Measurements from ENCODE around the gene HSD17B7.
A peak's percentile ranks its signal among the peaks of the same experiment; 100 is the strongest.
"Not testable (repeated sequence)": the region's sequence is repeated elsewhere in the genome, so short reads cannot be mapped to it uniquely, and the experiment has no call there.

The HSD17B7 gene

DNA sequence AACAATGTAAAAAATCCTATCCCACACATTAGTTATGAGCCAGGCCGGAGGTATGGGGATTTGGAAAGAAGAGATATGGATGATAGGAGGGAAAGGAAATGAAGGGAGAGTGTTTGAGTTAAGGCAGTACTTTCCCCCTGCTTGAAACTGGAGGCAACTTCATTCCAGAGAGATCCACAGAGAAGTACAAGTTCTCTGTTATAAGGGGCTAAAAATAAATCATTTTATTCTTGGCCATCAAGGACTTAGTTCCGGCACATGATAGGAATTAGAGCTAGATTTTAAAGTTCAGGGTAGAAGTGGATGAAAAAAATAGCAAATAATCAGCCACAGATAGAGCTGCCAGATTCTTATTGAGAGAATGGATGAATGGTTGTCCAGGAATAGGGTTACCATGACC lies 27.6 kb downstream of the HSD17B7 start:
- not testable (repeated sequence) for DNase-seq

DNA sequence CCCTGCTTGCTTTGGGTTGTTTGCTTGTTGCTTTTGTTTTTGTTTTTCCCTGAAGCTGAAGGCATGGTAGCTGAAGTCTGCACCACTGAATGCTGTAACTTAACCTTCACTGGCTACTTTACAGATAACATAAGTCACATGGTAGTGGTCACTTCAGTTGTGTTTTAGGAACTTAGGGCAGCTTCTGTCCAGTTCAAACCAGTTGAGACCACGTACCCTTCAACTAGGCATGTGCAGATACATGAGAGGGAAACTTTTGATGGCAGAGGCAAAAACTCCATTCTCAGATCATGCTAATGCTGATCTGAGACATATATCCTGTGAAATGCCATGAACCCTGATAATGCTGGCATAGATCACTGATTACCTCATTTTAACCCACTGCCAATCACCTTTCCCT lies 28.2 kb downstream of the HSD17B7 start:
- DNase-seq: not testable (repeated sequence)

DNA sequence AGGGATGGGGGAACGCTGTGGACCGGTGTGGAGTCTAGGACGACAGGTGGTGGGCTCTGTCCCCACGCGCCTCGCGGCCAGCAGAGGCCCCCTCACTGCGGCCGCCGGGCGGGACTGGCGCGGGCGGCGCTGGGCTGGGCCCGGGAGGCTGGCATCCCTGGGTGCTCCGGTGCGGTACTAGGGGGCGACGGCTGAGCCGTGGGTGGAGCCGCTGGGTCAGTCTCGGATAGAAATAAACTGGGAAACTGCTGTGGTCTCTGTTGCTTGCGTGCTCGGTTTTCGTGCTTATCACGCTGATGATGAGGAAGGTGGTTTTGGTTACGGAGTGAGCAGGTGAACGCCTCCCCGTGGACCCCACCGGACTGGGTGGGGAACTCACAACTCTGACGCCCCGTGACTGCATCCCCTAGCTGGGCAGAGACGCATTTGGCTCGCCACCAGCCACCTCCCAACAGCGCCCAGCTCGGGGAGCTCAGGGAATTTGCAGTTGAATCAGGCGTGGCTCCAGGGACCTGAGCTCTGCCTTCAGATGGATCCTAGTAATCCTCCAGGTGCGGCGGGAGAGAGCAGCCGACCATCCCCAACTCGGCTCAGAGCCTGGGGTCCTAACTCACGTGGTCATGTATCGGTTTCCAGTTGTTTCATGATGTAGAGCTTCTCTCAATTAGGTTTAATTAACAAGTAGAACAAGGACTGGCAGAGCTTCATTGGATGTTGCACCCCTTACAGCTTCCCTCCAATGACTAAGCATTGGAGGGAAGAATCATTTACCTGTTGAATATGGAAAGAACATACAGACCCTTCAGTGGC lies 32.1 kb downstream of the HSD17B7 start:
- no peak for DNase-seq

DNA sequence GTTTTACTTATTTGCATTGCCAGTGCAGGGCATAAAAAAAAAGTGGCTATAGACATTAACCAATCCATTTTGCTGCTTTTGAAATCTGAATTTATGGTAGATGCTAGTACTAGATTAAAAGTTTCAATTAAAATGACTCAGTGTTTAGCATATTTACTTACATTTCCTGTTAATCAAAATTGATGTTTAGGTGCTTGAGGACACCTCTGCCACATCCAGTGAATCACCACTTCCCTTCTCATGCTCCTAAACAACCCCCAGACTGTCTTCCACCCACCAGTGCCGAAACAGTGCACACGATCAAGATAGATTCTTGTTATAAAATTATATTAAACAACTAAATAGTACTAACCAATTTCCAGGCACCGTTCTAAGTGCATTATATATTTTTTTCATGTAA lies 32.7 kb downstream of the HSD17B7 start:
- no peak for DNase-seq

DNA sequence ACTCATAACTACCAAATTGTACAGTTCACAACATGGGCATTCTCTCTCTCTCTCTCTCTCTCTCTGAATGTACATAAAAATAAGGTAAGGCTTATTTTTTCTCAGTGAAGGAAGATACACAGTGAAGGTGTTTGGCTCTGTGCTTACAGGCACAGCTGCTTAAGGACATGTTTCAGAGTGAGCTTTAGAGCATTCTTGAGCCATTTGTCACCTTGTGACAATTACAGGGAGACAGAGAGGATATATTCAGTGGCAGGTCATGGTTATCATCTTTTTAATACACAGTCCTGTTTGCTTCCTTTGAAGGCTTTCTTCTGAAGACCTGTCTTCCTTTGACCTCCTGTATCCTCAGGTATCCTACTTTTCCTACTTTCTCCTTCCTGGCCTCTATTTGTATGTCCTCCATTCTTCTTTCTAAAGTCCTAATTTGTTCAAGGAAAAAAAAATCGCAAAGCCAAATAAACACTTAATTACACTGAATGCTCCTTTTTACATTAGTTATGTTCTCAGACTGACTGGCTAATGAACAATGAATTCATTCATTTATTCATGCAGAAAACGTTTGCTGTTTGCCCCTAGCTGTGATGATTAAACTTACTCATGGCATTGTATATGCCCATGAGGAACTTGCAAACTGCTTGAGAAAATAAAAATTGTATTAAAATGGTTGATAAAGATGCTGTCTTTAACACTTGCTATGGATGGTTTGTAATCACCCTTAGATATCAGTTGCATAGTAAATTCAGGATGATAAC lies 33.4 kb downstream of the HSD17B7 start:
- DNase-seq: no peak

DNA sequence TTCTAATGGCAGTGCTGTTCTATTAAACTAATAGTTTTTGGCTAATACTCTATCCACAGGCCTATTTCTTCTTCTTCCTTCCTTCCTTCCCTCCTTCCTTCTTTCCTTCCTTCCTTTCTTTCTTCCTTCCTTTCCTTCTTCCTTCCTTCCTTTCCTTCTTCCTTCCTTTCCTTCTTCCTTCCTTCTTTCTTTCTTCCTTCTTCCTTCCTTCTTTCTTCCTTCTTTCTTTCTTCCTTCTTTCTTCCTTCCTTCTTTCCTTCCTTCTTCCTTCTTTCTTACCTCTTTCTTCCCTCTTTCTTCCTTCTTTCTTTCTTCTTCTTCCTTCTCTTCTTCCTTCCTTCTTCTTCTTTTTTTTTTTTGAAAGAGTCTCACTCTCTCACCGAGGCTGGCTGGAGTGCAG lies 38.8 kb downstream of the HSD17B7 start:
- DNase-seq: no peak

DNA sequence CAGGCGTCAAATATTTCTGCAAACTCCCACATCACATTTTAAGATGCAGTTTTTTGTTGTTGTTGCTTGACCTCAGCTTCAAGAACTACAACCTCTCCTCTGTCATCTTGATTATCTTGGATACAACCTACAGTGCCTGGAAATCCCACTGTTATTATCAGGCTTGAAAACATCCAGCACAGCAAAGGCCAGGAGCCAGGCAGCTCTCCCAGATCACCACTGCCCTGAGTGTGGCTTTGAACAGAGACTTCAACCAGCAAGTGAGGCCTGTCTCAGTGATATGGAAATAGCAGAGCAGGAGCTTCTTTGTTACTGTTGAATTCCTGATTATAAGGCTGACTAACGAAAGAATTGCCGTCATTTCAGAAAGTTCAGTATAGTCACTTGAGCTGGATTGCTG lies 42.0 kb downstream of the HSD17B7 start:
- no peak for DNase-seq

DNA sequence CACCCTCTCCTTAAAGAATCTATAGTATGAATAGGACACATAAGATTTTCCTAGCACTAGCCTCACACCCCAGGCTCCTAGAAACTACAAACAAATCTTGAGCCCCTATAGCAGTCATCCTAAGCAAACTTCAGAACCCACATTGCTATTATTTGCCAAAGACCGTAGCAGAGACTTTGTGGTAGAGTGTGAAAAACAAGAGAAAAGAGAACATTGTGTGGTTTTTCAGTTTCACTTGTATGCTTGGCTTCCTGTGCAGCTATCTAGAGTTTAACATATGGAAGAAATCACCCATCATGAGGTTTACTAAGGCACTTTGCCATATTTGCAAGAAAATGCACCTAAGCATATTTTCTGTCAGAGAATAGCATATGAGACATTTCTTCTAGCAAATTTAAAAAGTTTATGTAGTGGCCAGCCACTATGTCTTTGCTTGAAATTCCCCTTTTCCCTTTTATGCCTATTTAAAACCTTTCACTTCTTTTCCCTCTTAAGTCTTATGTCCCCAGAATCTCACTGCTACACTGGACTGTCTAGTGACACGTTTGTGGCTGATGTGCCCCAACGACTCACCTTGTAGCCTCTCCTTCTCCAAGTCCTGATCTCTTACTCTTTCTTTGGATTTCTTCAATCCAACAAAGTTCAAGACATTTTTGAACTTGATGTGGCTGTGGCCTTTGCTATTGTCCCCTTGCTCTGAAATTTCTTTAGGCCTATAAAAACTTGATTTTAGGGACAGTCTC lies 44.8 kb downstream of the HSD17B7 start:
- no peak for DNase-seq

DNA sequence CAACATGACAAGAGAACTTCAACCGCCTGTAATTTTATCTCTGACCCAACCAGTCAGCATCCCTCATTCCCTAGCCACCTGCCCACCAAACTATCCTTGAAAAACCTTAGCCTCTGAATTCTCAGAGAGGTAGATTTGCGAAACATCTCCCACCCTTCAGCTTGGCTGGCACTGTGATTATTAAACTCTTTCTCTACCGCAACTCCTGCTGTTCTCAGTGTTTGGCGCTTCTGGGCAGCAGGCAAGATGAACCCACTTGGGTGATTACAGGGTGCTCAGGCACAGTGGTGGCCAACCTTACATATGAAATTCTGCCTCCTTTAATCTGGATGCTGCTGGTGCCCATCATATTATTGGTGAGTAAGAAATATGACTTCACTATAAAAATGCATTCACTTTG lies 48.4 kb downstream of the HSD17B7 start:
- no peak for DNase-seq

DNA sequence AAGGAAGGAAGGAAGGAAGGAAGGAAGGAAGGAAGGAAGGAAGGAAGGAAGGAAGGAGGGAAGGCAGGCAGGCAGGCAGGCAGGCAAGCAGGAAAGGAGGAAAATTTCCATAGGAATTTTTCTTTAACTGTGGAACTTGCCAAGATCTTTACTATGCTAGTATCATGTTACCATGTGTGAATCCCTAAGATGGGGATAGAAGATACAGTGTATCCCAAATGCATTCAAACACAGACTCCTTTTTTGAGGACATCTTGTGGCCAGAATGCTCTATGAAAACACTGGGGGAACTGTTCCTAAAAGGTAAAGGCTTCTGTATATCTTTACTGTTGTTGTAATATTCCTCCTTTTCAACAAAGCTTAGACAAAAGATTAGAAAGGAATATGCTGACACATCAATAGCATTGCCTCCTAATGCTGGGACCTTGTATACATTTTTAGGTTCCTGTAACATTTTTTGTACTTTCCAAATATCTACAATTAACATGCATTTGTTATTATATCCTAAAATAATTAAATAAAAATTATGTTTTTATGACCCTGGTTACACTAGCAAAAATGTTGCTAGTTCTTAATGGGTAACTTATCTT lies 49.8 kb downstream of the HSD17B7 start:
- no peak for DNase-seq

DNA sequence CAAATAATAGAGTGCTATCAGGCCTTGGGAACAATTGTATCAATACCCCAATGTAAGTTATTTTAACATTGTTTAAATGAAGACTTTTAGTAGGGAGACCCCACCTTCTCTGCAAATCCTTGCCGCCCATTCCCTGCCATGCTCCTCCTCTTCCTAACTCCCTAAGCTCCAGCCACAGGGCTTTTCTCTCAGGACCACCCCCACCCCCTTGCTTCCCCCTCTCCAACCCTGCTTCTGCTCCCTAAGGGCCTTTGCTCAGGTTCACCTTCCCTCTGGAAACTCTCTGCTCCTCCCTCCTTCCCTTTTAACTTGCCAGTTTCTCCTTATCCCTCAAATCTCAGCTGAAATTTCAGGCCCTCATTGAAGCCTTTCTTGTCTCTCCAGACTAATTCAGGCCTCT lies 53.7 kb downstream of the HSD17B7 start:
- DNase-seq: no peak

DNA sequence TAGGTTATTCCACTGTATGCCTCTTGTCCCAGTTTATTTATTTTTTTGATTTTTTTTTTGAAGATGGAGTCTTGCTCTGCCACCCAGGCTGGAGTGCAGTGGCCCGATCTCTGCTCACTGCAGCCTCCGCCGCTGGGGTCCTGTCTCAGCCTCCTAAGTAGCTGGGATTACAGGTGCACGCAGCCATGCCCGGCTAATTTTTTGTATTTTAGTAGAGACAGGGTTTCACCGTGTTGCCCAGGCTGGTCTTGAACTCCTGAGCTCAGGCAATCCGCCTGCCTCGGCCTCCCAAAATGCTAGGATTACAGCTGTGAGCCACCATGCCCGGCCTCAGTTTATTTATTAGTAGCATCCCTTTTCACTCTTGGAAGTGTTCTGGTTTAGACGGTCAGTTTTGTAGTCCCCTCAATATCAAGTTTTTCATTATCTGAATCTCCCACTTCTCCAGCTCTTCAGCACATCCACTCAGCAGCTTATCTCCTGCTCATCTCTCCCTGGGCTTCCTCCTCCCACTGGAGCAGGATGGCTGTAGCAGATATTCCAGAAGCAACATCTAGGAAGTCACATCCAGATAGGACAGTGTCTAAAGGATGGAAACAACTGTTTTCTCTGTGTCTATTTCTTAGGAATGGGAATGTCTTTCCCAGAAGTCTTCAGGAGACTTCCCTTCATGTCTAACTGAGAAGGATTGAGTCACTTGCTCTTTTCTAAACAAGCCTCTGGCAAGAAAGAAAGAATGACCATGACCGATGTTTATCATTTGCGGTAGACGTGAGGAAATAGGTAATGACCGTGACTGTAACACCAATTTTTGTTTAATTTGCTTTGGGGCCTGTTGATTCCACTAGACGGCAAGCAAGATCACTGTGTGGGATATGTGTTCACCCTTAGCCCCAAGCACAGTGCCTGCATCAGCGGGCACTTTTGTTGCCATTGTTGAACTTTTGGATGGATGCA lies 56.0 kb downstream of the HSD17B7 start:
- no peak for DNase-seq

DNA sequence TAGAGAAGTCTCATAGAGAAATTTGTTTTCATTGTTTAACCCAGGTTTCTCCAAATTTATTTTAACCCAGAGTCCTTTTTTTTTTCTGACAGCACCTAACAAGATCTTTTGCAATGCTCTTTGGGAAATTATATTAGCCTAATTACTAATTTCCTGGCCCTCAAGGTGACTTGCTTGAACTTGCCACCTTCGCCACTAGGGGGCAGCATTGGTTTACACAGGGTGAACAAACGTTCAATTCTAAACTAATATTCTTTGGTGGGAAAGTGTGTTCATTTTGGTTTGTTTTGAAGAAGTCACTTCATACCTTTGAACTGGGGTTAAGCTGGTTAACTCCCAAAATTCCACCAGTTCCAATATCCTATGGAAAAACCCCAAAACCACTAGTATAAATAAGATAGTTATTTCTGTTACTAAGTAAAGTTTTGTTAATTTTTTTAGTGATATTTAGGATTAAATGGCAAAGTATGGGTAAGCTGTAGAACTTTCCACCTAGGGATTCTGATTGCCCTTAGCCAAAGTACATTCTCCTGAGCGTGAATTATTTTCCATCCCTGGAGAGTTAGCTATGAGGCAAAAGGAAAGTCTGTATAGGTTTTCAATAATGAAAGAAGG lies 57.4 kb downstream of the HSD17B7 start:
- peak; percentile 31 for DNase-seq

DNA sequence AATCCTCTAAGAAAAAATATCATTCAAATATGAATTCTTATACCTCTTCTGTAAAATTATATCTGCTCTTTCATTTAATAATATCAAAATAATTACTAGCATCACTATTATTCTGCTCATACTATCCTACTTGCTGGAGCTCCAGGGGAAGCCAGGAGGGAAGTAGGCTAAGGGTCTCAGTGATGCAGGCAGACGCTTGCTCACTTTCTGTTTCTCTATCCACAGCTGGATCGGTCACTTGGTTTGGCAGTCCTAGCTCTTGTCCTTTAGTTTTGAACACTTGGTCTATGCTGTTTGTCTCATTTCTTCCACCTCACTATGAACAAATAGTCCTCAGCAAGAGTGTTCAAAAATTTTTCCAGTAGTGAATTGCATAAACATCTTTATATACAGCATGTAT lies 59.2 kb downstream of the HSD17B7 start:
- no peak for DNase-seq

DNA sequence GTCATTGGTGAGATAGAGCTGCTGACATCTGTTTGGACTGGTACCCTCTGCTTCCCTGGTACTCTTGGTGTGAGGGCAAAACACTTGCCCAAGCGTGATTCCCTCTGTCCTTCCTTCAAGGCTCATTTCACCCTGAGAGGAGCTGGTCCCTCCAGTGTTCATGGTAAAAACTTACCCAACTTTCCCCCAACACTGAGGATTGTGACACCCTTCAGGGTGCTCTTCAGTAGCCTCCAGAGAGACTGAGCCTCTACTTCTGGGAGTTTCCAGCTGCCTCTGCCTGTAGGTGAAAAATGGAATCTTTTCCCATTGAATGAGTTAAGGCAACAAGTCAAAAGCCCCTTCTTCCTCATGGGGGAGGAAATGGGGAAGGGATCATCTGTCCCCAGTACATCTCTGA lies 60.8 kb downstream of the HSD17B7 start:
- DNase-seq: no peak

DNA sequence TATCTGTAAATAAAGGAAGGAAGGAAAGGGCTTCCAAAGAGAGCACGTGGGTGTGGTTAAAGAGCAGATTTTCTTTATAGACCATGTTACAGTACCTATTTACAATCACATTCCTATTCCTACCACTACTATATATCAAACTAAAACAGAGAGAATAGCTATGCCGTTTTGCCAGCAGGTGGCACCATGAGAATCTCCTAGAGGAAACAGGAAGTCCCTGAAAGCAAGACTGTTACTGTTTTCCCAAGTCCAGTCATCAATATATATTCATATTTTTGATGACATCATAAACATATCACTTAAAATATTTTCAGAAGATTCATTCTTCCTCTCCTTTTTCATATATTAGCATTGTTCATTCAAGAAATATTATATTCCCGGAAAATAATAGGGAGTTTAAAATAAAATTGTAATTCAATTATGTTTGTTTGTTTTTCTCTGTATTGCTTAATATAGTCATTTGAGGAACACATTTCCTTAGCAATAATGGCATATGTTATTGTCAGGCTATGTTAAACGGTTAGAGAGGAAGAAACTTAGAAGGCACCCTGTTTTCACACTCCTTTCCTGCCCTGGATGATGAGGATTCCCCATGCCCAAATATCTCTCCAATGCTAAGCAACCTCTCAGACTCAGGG lies 63.9 kb downstream of the HSD17B7 start:
- peak; percentile 49 for DNase-seq

DNA sequence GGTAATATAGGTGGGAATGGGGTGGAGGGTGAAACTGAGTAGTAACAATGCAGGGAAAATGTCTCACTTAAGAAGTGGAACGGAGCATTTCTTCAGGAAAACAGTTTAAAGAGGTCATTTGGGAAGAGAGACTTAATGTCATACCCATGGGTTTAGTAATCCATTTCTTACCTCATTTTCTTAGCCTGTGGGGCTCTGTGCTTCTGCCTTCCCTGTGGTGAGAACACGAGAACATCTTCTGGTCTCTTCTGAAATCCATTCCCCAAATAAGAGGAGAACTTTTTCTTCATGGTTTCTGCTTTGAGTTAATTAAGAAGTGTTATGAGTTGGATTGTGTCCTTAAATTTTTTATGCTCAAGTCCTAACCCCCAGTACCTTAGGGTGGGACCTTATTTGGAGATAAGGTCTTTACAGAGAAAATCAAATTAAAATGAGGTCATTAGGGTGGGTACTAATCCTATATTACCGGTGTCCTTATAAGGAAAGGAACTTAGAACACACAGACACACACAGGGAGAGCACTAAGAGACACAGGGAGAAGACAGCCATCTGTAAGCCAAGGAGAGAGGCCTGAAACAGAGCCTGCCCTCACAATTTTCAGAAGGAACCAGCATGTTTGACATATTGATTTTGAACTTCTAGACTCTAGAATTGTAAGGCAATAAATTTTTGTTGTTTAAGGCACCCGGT lies 65.1 kb downstream of the HSD17B7 start:
- DNase-seq: no peak

DNA sequence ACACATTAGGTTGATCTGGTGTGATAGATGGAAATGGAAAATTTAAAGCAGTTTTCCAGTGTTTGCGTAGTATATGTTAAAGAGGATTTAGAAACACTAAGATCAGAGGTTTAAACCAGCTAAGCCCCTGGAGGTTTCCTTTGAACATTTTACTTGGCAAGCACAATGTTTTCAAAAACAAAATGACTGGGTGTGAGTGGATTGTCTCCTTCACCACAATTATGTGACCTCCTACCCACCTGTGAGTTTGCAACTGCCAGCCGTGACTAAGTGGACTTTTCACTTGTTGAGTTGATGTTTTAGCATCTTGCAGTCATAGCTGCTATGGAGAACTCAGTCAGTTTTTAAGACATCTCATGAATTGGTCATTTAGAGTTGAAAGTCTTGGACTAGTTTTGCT lies 65.8 kb downstream of the HSD17B7 start:
- DNase-seq: no peak

DNA sequence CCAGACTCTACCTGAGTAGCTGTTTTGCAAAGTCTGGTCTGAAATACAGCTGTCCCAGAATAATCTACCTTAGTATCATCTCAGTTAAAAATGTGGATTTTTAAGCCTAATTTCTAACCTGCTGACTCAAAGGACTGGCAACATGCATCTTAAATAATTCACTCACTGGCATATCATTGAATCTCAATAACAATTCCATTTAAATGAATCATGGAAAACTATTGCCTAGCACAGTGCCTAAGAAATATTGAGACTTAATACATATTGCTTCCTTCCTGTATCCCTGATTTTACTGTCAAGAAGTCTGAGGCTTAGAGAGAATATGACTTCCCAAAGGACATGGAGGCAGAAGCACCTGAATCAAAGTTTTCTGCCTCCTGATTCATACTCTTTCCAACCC lies 67.3 kb downstream of the HSD17B7 start:
- DNase-seq: no peak

DNA sequence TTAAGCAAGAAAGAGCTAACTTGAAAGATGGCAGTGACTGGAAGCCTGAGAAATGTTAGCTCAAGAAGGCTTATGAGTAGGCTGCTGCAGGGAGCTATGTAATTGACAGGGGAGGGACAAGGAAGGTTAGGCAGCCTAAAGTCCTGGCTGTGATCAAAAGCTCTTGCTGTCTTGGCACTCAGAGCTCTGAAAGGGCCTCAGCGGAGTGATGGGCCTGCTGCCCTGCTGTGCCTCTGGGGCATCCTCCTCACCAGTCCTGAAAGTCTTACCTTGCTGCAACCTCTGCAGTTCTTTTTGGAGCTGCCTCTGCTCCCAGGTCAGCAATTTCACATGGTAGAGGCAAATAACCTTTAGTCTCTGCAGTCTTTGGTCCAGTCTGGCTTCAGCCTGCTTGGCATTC lies 68.7 kb downstream of the HSD17B7 start:
- no peak for DNase-seq

DNA sequence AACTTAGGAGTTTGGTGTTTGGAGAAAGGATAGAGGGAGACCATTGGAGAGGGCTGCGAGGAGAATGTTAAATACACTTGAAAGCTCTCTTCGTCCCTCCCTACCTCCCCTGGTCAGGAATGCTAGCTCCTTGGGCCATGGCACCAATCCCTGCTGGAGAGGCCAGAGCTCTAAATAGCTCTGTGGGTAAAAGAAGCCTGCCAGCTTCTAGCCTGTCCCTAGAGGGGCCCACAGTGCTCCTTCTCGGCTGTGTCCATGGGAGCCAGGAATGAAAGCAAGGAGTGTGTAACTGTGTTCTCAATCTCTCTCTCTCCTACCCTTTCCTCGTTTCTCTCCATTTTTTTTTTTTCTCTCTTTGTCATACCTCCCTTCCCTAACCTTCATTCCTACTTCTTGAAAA lies 70.6 kb downstream of the HSD17B7 start, which contains the start of gene CCDC190:
CCDC190 (minus strand) TSS at position 75 of the 400 bp plus-strand sequence. CDS start 1,529 bp downstream, outside the sequence.
- DNase-seq: no peak

All from DMS 273 treated with DMSO at 0.1 percent for 48 hours (cell line).